H9 (cell line): Measurements from ENCODE around the gene PTP4A2. TPM values are rescaled to one million over a fixed set of nuclear protein-coding genes. Genes with fewer than 3 reads are reported as not detected.

Experiments
- DNase-seq: peaks from one replicate; pipeline ENCODE4 v3.0.0-alpha.2; 2017
- H2AFZ ChIP-seq: one replicate; pipeline ENCODE4 v1.6.1; 2013; ENCODE audit warnings: mild to moderate bottlenecking, low read length, control low read depth, moderate library complexity
- H2AK5ac ChIP-seq: 2 replicates; pipeline ENCODE4 v1.6.1; 2013; ENCODE audit warnings: low read length, control low read depth, mixed read lengths; ENCODE audit not compliant: insufficient read length
- H2BK120ac ChIP-seq: one replicate; pipeline ENCODE4 v1.6.1; 2013; ENCODE audit warnings: low read depth, mild to moderate bottlenecking, low read length, control low read depth, inconsistent platforms; ENCODE audit not compliant: poor library complexity, severe bottlenecking
- H2BK12ac ChIP-seq: 2 replicates; pipeline ENCODE4 v1.6.1; 2013; ENCODE audit warnings: low read length, control low read depth, mixed read lengths, low read depth; ENCODE audit not compliant: insufficient read length
- H2BK15ac ChIP-seq: 2 replicates; pipeline ENCODE4 v1.6.1; 2013; ENCODE audit warnings: low read depth, low read length, control low read depth
- H2BK20ac ChIP-seq: one replicate; pipeline ENCODE4 v1.6.1; 2013; ENCODE audit warnings: low read depth, mild to moderate bottlenecking, low read length, control low read depth, inconsistent platforms; ENCODE audit not compliant: poor library complexity, severe bottlenecking
- H2BK5ac ChIP-seq: 2 replicates; pipeline ENCODE4 v1.6.1; 2013; ENCODE audit warnings: low read length, control low read depth, mixed read lengths; ENCODE audit not compliant: insufficient read length
- H3K14ac ChIP-seq: 2 replicates; pipeline ENCODE4 v1.6.1; 2013; ENCODE audit warnings: low read length, control low read depth; ENCODE audit not compliant: insufficient read depth
- H3K18ac ChIP-seq: 2 replicates; pipeline ENCODE4 v1.6.1; 2013; ENCODE audit warnings: low read depth, mild to moderate bottlenecking, mixed read lengths, low read length, control low read depth; ENCODE audit not compliant: insufficient read length
- H3K23ac ChIP-seq: 2 replicates; pipeline ENCODE4 v1.6.1; 2013; ENCODE audit warnings: low read length, control low read depth, mixed read lengths, low read depth; ENCODE audit not compliant: insufficient read length
- H3K23me2 ChIP-seq: 2 replicates; pipeline ENCODE4 v1.6.1; 2013; ENCODE audit warnings: low read depth, mild to moderate bottlenecking, mixed read lengths, low read length, control low read depth; ENCODE audit not compliant: insufficient read length, poor library complexity, severe bottlenecking
- H3K27ac ChIP-seq: 2 replicates; pipeline ENCODE4 v1.5.1; 2013; ENCODE audit warnings: low read length, control low read depth, mixed read lengths, low read depth; ENCODE audit not compliant: insufficient read length
- H3K27me3 ChIP-seq: 2 replicates; pipeline ENCODE4 v1.6.1; 2013; ENCODE audit warnings: low read length, control low read depth, inconsistent platforms; ENCODE audit not compliant: insufficient read depth
- H3K4ac ChIP-seq: 2 replicates; pipeline ENCODE4 v1.6.1; 2013; ENCODE audit warnings: low read depth, mild to moderate bottlenecking, control low read depth, inconsistent platforms, low read length, moderate library complexity
- H3K4me1 ChIP-seq: 2 replicates; pipeline ENCODE4 v1.6.1; 2013; ENCODE audit warnings: low read length, control low read depth, inconsistent platforms; ENCODE audit not compliant: insufficient read depth
- H3K4me2 ChIP-seq: 2 replicates; pipeline ENCODE4 v1.6.1; 2013; ENCODE audit warnings: low read length, control low read depth, mixed read lengths; ENCODE audit not compliant: insufficient read length, insufficient read depth
- H3K56ac ChIP-seq: 2 replicates; pipeline ENCODE4 v1.6.1; 2013; ENCODE audit warnings: low read depth, mild to moderate bottlenecking, mixed read lengths, low read length, control low read depth; ENCODE audit not compliant: insufficient read length
- H3K79me1 ChIP-seq: 2 replicates; pipeline ENCODE4 v1.6.1; 2013; ENCODE audit warnings: low read depth, mild to moderate bottlenecking, moderate library complexity, low read length, control low read depth, inconsistent platforms; ENCODE audit not compliant: insufficient read depth, poor library complexity, severe bottlenecking
- H3K79me2 ChIP-seq: 2 replicates; pipeline ENCODE4 v1.6.1; 2013; ENCODE audit warnings: low read length, control low read depth, inconsistent platforms; ENCODE audit not compliant: insufficient read depth
- H3K9ac ChIP-seq: 2 replicates; pipeline ENCODE4 v1.6.1; 2013; ENCODE audit warnings: low read length, control low read depth, mixed read lengths; ENCODE audit not compliant: insufficient read length; ENCODE audit errors: extremely low read depth
- H3K9me3 ChIP-seq: one replicate; pipeline ENCODE4 v1.6.1; 2013; ENCODE audit warnings: low read depth, low read length, inconsistent platforms; ENCODE audit not compliant: control insufficient read depth
- H3T11ph ChIP-seq: one replicate; pipeline ENCODE4 v1.6.1; 2013; ENCODE audit warnings: mild to moderate bottlenecking, low read length, control low read depth, inconsistent platforms
- H4K20me1 ChIP-seq: one replicate; pipeline ENCODE4 v1.6.1; 2013; ENCODE audit not compliant: control insufficient read depth, insufficient read length, insufficient read depth
- H4K5ac ChIP-seq: 2 replicates; pipeline ENCODE4 v1.6.1; 2013; ENCODE audit warnings: low read depth, mild to moderate bottlenecking, mixed read lengths, low read length, control low read depth; ENCODE audit not compliant: insufficient read length
- H4K8ac ChIP-seq: replicated peaks from 2 replicates; pipeline ENCODE4 v1.6.1; 2013; ENCODE audit warnings: low read length, control low read depth, mixed read lengths, low read depth; ENCODE audit not compliant: insufficient read length
- H4K91ac ChIP-seq: 2 replicates; pipeline ENCODE4 v1.6.1; 2013; ENCODE audit warnings: low read depth, mild to moderate bottlenecking, moderate library complexity, mixed read lengths, low read length, control low read depth; ENCODE audit not compliant: insufficient read length
- H3K27ac Mint-ChIP-seq, 3 experiments: 2 replicates in 2 of 3; 3 replicates in 1 of 3; pipeline ENCODE4 v1.8.0; 2020 to 2021; ENCODE audit warnings: mixed read lengths in 3 of 3, mild to moderate bottlenecking in 1 of 3, moderate library complexity in 1 of 3
- H3K27me3 Mint-ChIP-seq: 2 replicates; pipeline ENCODE4 v1.8.0; 2021; ENCODE audit warnings: low read depth, mild to moderate bottlenecking, moderate library complexity, mixed read lengths
- H3K36me3 Mint-ChIP-seq, 3 experiments: 2 replicates in 2 of 3; 3 replicates in 1 of 3; pipeline ENCODE4 v1.8.0; 2020 to 2021; ENCODE audit warnings: low read depth in 3 of 3, mixed read lengths in 3 of 3; ENCODE audit not compliant: insufficient read depth in 1 of 3
- H3K4me1 Mint-ChIP-seq, 2 experiments: 2 replicates each; pipeline ENCODE4 v1.8.0; 2020; ENCODE audit warnings: mixed read lengths in 2 of 2
- H3K4me3 Mint-ChIP-seq, 2 experiments: 2 replicates in 1 of 2; 3 replicates in 1 of 2; pipeline ENCODE4 v1.8.0; 2020 to 2021; ENCODE audit warnings: mild to moderate bottlenecking in 2 of 2, mixed read lengths in 2 of 2, moderate library complexity in 1 of 2
- H3K9me3 Mint-ChIP-seq, 2 experiments: 2 replicates in 1 of 2; 3 replicates in 1 of 2; pipeline ENCODE4 v1.8.0; 2020; ENCODE audit warnings: mild to moderate bottlenecking in 2 of 2, mixed read lengths in 2 of 2, moderate library complexity in 1 of 2
- CTCF ChIP-seq: fragments of 200-600 bp; sonication (generic); conservative IDR thresholded peaks from 3 replicates; pipeline ENCODE4 v1.8.0; 2021; ENCODE audit warnings: antibody characterized with exemption, mild to moderate bottlenecking
- WGBS: extraction: QIAGEN DNeasy Blood & Tissue Kit; methylation state at CpG from one replicate; pipeline ENCODE4 v1.1.7; 2013; ENCODE audit warnings: missing lambda C conversion rate, low lambda C conversion rate, mixed read lengths; ENCODE audit not compliant: insufficient read length; ENCODE audit errors: extremely low coverage; 5-methylcytosine and 5-hydroxymethylcytosine counted together
- total RNA-seq: library from RNA; stranded (reverse); gene quantifications from 2 replicates; pipeline ENCODE4 v1.2.1, GENCODE V29; 2021

Gene PTP4A2
- total RNA-seq, 1 experiment from 2014 or later = 192 TPM

DNA sequence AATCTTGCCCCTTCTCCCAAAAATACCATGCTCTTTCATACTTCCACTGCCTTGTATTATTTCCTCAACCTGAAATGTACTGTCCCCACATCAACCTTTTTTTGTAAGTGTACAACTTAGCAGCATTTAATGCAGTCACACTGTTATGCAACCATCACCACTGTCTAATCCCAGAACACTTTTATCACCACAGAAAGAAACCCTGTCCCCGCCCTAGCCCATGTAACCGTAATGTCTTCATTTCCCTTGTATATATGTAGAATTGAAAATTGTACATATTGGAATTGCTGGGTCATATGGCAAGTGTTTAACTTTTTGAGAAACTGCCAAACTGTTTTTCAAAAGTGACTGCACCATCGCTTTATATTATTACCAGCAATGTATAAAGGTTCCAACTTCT, 37.4 kb downstream of the PTP4A2 start:
- no peak overlapping the region for H4K5ac ChIP-seq
- no peak for DNase-seq
- no peaks in the 10 kb centered on the region for H4K20me1 ChIP-seq
- no peak overlapping the region for H3K27ac ChIP-seq
- H3K4ac ChIP-seq = no peak overlapping the region
- no peaks in the 10 kb centered on the region for H3K4me1 ChIP-seq
- no peak overlapping the region for H3K56ac ChIP-seq
- no peak overlapping the region for H3K27ac Mint-ChIP-seq
- no peaks in the 10 kb centered on the region for H3K27me3 ChIP-seq
- H3K18ac ChIP-seq = no peak overlapping the region
- H4K91ac ChIP-seq = no peak overlapping the region
- no peak overlapping the region for H3K23ac ChIP-seq
- no CpG with 5 or more reads among the region's 3 CpGs for WGBS
- H2BK12ac ChIP-seq = no peak overlapping the region
- no peak overlapping the region for H2AFZ ChIP-seq
- H3K4me1 Mint-ChIP-seq = no peaks in the 10 kb centered on the region
- H3K79me2 ChIP-seq = no peaks in the 10 kb centered on the region
- H3K36me3 Mint-ChIP-seq = peaks cover 0 to 7% (median 3%) of the 10 kb centered on the region in 3 experiments; a peak in 4 of 7 replicates
- no peak overlapping the region for H2AK5ac ChIP-seq
- H3K79me1 ChIP-seq = no peaks in the 10 kb centered on the region
- no peak overlapping the region for H2BK5ac ChIP-seq
- no peak overlapping the region for H4K8ac ChIP-seq
- H3K9me3 ChIP-seq = no peaks in the 10 kb centered on the region
- no peak overlapping the region for H3K4me2 ChIP-seq
- H3K23me2 ChIP-seq = no peaks in the 10 kb centered on the region
- no peak overlapping the region for H3K9ac ChIP-seq
- H3K9me3 Mint-ChIP-seq = peaks cover 5% of the 10 kb centered on the region in 2 experiments; a peak in 3 of 5 replicates
- no peak overlapping the region for H3K14ac ChIP-seq
- H2BK20ac ChIP-seq = no peak overlapping the region
- no peak for TF ChIP-seq CTCF
- H3T11ph ChIP-seq = no peak overlapping the region
- no peak overlapping the region for H2BK120ac ChIP-seq
- H3K27me3 Mint-ChIP-seq = peaks cover 2% of the 10 kb centered on the region
- no peak overlapping the region for H2BK15ac ChIP-seq
- no peak overlapping the region for H3K4me3 Mint-ChIP-seq
